ENCODE data around the gene ABI1. TPM values are rescaled to one million over a fixed set of nuclear protein-coding genes. Genes with fewer than 3 reads are reported as not detected.
A peak's percentile ranks its signal among the peaks of the same experiment; 100 is the strongest.

Gene ABI1
- total RNA-seq, 3 donors from 2014 or later: 50.5 to 75.7 (median 56.6) TPM

DNA sequence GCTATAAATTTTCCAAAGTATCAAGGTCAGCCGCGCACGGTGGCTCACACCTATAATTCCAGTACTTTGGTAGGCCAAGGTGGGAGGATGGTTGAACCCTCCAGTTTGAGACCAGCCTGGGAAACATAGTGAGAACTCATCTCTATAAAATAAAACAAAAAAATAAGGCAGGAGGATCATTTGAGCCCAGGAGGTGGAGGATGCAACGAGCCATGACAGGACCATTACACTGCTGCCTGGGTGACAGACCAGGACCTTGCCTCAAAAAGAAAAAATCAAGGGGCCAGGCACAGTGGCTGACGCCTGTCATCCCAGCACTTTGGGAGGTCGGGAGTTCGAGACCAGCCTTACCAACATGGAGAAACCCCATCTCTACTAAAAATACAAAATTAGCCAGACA is 60.3 kb downstream of the ABI1 start:
- TF ChIP-seq POLR2A (IDR thresholded peaks at IDR 0.05) (no peak), POLR2AphosphoS5 (IDR thresholded peaks at IDR 0.05) (no peak)
- TF ChIP-seq, protein P1, sequence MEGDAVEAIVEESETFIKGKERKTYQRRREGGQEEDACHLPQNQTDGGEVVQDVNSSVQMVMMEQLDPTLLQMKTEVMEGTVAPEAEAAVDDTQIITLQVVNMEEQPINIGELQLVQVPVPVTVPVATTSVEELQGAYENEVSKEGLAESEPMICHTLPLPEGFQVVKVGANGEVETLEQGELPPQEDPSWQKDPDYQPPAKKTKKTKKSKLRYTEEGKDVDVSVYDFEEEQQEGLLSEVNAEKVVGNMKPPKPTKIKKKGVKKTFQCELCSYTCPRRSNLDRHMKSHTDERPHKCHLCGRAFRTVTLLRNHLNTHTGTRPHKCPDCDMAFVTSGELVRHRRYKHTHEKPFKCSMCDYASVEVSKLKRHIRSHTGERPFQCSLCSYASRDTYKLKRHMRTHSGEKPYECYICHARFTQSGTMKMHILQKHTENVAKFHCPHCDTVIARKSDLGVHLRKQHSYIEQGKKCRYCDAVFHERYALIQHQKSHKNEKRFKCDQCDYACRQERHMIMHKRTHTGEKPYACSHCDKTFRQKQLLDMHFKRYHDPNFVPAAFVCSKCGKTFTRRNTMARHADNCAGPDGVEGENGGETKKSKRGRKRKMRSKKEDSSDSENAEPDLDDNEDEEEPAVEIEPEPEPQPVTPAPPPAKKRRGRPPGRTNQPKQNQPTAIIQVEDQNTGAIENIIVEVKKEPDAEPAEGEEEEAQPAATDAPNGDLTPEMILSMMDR (IDR thresholded peaks at IDR 0.05): no peak
- DNase-seq (ENCODE audit: low spot score in 2 of 2): no peak

DNA sequence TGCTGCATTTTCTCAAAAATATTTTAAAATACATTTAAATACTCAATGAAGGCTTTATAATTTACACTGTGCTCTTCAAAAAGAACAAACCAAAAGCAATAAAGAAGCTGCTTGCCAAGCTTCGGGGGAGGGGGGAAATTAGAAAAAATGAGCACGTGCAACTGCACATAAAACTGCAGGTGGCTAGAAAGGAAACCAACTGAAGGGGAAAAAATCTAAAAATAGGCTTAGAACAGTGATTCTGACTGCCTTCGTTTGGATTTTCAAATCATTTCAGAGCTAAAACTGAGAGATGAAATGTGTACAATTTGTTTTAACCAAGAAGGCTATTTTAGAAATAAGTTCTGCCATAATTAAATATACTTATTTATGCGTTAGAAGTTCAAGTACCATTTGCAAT is 61.4 kb downstream of the ABI1 start:
- no peak overlapping the region for H3K4me3 ChIP-seq
- TF ChIP-seq POLR2A (IDR thresholded peaks at IDR 0.05): no peak
- TF ChIP-seq POLR2AphosphoS5 (IDR thresholded peaks at IDR 0.05): no peak
- TF ChIP-seq, protein P1 (IDR thresholded peaks at IDR 0.05): no peak
- intact Hi-C loops (cut with DNase I; ENCODE audit: low total_unique reads): no loop called here
- no peaks in the 10 kb centered on the region for H3K36me3 ChIP-seq
- no peaks in the 10 kb centered on the region for H3K27me3 ChIP-seq
- H3K4me1 ChIP-seq: no peaks in the 10 kb centered on the region
- DNase-seq (ENCODE audit: low spot score in 2 of 2): no peak
- peaks cover 0 to 5% of the 10 kb centered on the region in 2 donors for H3K9me3 ChIP-seq
- H3K27ac ChIP-seq: no peak overlapping the region

More for the DNA sequence above, 60.3 kb downstream of the ABI1 start:
- Histone ChIP-seq H3K27me3 (no peaks in the 10 kb centered on the region), H3K4me3 (no peak overlapping the region), H3K4me1 (no peaks in the 10 kb centered on the region), H3K9me3 (peaks cover 0 to 5% of the 10 kb centered on the region in 2 donors), H3K36me3 (no peaks in the 10 kb centered on the region), H3K27ac (no peak overlapping the region)
- intact Hi-C loops (cut with DNase I; ENCODE audit: low total_unique reads): no loop called here

DNA sequence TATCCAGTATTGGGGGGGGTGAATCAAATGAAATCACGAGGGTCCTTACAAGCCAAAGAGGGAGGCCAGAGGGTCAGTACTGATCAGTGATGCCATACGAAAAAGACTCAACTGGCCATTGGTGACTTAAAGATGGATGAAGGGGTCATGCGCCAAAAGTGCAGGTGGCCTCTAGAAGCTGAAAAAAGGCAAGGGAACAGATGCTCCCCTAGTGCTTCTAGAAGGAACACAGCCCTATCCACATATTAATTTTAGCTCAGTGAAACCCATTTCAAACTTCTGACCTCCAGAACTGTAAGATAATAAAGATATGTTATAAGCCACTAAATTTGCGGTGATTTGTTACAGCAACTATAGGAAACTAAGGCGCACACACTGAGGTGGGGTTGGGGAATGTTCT is 62.5 kb downstream of the ABI1 start:
- H3K4me3 ChIP-seq: no peak overlapping the region
- H3K27ac ChIP-seq: no peak overlapping the region
- intact Hi-C loops (cut with DNase I; ENCODE audit: low total_unique reads): no loop called here
- no peak for DNase-seq (ENCODE audit: low spot score in 2 of 2)
- H3K36me3 ChIP-seq: no peaks in the 10 kb centered on the region
- no peaks in the 10 kb centered on the region for H3K27me3 ChIP-seq
- H3K4me1 ChIP-seq: no peaks in the 10 kb centered on the region
- H3K9me3 ChIP-seq: peaks cover 0 to 5% of the 10 kb centered on the region in 2 donors
- TF ChIP-seq POLR2A (IDR thresholded peaks at IDR 0.05): no peak
- TF ChIP-seq, protein P1 (IDR thresholded peaks at IDR 0.05): no peak
- TF ChIP-seq POLR2AphosphoS5 (IDR thresholded peaks at IDR 0.05): no peak

DNA sequence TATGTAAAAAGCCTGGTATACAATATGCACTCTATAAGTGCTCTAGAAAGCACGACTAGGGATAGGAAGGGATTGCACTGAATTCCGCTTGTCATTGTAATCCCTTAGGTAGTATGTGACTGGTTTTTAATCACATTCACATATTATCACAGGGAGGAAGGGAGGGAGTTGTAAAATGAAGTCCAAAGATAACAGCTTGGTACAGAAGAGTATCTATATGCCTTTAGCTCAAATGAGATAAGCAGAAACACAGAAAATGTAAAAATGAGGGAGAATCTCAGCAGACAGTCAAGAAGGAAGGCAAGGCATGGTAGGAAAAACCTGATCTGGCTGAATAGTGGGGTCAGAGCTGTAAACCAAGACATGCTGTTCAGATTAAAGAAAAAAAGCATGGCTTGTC is 63.4 kb downstream of the ABI1 start:
- no peak overlapping the region for H3K4me3 ChIP-seq
- H3K9me3 ChIP-seq: peaks cover 0 to 5% of the 10 kb centered on the region in 2 donors
- H3K36me3 ChIP-seq: no peaks in the 10 kb centered on the region
- intact Hi-C loops (cut with DNase I; ENCODE audit: low total_unique reads): no loop called here
- no peaks in the 10 kb centered on the region for H3K4me1 ChIP-seq
- no peak overlapping the region for H3K27ac ChIP-seq
- TF ChIP-seq, protein P1 (IDR thresholded peaks at IDR 0.05): no peak
- no peak for TF ChIP-seq POLR2AphosphoS5 (IDR thresholded peaks at IDR 0.05)
- TF ChIP-seq POLR2A (IDR thresholded peaks at IDR 0.05): no peak
- no peaks in the 10 kb centered on the region for H3K27me3 ChIP-seq
- DNase-seq (ENCODE audit: low spot score in 2 of 2): no peak

DNA sequence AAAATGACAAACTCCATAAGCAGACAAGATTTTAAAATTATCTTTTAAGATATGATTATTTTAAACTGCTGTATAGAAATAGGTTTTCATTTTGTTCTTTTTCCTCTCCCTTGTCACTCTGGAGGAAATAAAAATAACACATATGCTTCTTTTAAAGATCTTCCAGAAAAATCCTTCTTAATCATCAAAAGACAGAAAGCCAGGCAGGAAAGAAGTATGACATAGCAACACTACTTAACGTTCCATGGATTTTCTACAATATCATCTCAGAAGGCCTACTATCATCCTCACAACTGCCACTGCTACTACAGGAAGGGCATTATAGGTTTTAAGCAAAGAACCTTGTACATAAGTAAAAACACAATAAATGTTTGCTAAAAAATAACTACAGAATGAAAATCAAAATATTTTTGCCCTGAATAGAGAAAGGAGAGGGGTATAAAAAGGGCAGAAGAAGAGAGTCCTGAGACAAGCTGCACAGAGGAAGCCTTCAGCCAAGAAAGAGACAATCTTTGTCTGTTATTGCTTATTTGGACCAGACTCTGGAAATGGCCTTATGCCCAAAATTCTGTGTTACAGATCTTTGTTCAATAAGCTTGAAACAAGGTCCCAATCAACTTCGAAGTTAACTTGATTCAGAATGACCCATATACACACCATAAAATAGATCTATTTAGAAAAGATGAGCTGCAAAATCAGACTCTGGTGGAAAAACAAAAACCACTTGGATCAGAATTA is 67.8 kb downstream of the ABI1 start:
- DNase-seq (ENCODE audit: low spot score in 2 of 2): no peak
- no peak overlapping the region for H3K4me3 ChIP-seq
- no peaks in the 10 kb centered on the region for H3K36me3 ChIP-seq
- H3K27ac ChIP-seq: peak overlapping the region in 1 of 2 donors; percentile 14
- H3K9me3 ChIP-seq: peaks cover 0 to 5% of the 10 kb centered on the region in 2 donors
- no peaks in the 10 kb centered on the region for H3K4me1 ChIP-seq
- TF ChIP-seq, protein P1 (IDR thresholded peaks at IDR 0.05): no peak
- TF ChIP-seq POLR2A (IDR thresholded peaks at IDR 0.05): no peak
- no peak for TF ChIP-seq POLR2AphosphoS5 (IDR thresholded peaks at IDR 0.05)
- intact Hi-C loops (cut with DNase I; ENCODE audit: low total_unique reads): no loop called here
- H3K27me3 ChIP-seq: no peaks in the 10 kb centered on the region
